Activated CD4-positive, alpha-beta T cell treated with anti-CD3 and anti-CD28 coated beads, Interleukin-2, Interleukin-6, amounts not matched to agents 100 ng/mL and 50 ng/mL, durations not matched to agents 16 hours and 8 hours (primary cell): Measurements from ENCODE around the gene GALNS.
A peak's percentile ranks its signal among the peaks of the same experiment; 100 is the strongest.

ENCODE experiments used
- DNase-seq: peaks from one replicate; pipeline ENCODE4 v3.0.0-alpha.2; 2020

Gene GALNS

DNA sequence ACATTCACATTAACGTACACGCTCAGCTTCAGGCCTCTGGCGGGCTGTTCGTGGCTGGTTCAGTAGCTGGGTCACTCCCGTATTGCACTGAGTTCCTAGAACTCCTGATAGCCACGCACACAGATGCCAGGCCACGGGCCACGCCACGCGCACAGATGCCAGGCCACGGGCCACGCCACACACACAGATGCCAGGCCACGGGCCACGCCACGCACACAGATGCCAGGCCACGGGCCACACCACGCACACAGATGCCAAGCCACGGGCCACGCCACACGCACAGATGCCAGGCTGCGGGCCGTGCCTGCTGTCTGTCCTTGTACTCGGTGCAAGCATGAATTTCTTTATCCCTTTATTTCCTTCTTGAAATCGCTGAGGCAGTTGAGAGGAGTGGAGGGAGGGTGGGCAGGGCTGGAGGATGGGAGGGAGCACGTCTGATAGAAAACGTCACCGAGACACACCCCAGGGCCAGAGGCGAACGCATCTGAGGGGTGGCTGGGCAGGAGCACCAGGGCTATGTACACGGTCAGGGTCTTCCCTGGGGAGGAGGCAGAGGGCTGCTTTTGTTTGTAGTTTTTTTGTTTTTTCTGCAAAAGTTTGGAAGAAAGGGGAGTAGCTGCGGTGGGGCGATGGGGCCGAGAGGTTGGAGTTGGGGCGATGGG is 18.3 kb upstream of the GALNS start:
- DNase-seq: no peak

DNA sequence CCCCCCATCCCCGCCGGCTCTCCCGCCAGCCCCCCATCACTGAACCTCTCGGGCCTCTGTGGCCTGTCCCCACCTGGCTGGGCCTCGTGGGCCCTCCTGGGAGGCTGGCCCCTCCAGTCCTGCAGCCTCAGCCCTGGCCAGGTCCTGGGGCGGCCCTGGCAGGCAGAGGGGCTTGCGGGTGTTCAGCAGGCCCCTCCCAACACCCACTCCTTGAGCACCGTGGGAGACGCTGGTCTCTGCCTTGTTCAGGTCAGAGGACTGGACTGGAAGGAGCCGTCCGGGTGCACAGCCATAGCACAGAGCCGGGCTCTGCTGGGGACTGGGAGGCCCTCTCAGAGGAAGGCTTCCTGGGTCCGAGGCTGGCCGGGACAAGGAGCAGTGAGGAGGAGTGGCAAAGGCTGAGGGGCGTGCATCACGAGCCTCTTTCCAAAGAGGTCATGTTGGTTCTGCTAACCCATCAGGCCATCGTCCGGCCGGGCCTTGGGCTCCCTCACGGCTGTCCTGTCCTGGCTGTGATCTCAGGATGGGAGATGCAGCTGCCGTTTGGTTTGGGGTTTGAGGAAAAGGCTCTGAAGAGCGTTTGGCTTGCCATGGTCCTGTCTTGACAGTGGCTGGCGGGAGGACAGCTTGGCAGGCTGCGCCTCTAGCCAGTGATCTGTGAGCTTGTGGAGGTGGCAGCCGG is 16.0 kb upstream of the GALNS start:
- DNase-seq: no peak

DNA sequence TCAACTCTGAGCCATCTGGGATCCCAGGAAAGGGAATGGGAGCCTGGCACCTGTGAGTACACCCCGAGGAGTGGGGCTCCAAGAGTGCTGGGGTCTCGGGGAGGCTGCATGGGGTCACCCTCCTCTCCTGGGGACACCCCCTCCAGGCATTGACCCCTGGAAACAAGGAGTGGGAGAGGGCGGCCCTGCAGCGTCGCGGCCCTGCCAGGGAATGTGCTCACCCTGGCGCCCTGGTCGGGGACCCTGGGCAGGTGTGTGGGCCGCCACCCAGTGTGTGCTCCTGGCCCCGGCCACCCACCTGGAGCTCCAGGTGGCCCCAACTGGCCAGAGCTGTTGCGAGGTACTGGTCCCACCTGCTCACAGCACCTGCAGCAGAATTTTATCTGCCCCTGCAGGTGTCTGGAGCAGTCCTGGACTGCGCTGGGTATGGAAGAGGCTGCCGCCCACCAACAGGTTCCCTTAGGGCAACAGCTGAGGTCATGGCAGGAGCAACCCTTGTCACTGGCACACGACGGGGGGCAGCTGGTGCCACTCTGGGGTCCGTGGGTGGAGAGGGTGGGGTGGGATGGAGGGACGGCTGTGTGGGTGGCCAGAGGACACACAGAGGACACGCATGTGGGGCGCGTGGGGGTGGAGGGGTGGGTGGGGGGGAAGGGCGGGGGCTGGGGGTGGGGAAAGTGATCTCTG is 15.1 kb upstream of the GALNS start:
- no peak for DNase-seq

DNA sequence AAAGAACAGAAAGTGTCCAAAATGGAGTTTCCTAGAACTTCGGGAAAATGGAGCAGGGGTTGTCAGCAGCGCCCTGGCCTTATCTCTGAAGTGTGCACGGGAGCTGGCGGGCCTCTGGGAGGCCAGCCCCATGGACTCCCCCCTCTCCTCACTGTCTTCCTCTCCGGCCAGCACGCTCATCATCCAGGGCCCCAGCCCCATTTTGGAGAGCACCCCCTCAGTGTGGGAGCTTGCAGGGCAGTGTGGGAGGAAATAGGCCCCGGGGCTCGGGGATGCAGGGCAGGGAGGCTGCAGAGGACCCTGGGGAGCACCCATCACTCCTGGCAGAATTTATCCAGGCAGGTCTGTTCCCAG is 14.6 kb upstream of the GALNS start:
- no peak for DNase-seq

DNA sequence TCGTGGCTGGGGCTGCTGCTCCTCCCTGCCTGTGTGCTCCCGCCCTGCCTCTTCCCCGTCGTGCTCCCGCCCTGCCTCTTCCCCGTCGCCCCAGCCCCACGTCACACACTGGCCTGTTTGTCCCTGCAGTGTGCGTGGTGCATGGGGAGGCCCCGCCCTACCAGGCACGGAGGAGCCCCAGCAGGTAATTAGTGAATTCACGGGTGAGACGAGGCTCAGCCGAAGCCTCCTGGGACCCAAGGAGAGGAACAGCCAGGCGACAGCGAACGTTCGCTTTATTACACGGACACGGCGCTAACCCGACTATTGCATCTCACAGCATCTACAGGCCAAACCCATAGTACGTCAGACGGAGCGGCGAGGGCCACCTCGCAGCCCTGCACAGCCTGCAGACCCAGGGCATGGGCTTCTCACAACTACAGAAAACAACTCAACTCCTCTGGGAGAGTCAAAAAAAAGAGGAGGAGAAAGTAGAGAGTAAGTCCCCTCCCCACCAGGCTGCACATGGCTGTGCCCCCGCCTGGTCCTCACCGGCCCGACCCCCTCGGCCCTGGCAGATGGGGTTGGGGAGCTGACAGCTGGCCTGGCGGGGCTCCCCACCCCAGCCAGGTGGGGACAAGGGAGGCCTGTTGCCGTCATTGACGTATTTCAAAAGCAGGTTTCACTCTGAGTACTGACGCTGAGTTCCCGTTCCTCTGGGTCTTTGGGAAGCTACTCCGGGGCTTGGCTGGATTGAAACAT is 14.0 kb upstream of the GALNS start:
- no peak for DNase-seq

DNA sequence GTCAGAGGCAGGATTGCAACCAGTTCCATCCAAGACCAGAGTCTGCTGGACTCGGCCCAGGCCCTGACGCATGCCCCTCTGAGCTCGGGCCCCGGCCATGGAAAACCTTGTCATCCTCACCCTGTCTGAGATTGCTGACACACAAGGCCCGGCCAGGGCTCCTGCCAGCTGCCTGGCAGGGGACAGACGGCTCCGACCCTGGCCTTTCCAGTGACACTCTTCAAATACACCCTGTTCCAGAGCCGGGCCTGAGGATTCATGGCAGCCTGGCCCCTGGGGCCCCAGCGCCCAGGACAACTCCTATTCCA is 12.9 kb upstream of the GALNS start:
- no peak for DNase-seq

DNA sequence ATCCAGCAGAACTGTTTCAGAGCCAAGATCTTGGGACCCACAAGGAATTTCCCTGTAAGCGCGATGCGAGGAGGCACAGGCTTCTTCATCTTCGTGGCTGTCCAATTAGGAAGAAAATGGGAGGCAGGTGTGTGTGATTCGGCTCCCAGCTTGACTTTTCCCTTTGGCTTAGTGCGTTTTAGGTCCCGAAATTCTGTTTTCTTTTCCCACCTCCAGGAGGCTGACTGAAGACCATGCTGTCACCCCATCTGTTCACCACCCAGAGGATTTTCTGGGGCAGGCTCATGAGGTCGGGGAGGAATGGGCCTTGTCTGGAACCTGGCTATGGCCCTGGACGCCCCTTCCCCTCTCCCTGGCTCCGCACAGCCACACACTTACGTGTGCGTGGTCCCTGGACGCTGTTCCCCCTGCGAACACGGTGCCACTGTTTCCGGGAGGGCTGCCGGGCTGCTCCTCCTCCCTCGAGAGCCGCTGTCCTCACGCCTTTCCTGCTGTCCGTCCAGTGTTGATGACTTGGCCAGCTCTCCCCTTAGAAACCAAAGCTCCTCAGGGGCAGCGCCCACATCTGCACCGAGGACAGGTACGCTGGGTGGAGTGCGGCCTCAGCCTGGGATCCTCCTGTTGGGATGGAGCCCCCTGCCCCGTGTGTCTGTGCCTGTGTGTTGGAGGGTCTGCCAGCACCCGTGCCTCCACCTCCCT is 12.4 kb upstream of the GALNS start:
- no peak for DNase-seq

DNA sequence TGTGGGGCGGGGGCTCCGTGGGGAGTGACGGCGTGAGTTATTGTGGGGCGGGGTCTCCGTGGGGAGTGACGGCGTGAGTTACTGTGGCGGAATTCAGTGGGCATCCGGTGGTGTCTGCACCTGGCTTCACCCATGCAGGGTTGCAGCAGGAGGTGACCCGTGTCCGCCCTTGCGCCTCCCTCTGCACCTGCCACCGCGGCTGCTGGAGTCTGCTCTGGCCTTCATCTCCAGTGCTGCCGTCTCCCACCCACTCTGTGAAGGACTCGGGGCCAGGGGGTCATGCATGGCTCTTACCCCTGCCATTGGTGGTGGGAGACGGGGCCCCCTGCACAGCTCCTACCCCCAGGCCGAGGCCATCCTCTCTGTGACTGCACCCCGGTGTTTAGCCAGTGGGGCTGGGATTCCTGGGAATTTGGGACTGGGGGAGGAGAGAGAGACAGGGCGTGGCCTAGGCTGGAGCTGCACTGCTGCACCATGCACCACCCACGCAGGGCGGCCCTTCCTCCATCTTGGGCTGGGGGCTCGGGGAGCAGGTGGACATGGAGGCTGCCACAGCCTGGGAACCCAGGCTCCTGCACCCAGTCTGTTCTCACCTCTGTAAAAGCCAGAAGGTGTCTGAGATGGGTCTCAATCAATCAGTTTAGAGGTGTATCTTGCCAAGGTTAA is 11.0 kb upstream of the GALNS start:
- no peak for DNase-seq

DNA sequence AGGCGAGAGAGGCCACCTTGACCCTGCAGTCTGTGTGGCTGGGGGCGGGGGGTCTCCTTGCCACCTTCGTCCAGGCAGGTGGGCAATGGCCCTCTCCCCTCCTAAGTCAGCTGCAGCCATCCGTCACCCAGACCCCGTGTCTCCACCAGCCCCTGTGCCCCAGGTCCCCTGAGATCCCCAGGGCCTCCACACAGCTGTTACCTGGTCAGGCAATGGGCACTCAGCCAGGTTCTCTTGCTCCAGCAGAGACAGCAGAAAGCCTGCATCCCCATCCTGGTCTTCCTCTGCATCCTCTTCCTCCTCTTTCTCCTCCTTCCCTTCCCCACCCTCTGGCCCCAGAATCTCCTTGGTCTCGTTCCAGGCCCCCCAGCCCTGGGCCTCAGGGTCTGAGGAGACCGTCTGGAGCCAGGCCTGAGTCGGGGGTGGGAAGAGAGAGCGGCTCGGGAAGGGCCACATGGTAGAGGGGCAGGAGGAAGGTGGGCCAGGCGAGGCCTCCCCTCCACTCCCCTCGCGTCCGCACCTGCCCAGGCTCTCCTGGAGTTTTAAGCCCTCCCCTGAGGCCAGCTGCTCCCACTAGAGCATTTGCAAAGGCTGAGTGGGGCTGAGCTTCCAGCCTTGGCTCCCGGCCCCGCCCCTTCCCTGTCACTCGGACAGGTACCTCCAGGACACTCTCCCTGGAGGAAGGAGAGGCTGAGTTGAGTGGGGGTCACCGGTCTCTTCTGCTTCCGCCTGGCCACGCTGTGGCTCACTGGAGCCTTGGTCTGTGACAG is 9.6 kb upstream of the GALNS start, which contains the start of gene PABPN1L:
TSS of gene PABPN1L (minus strand) at position 510 of the 770 bp plus-strand sequence. CDS start at position 456, 54 bp downstream.
- no peak for DNase-seq

DNA sequence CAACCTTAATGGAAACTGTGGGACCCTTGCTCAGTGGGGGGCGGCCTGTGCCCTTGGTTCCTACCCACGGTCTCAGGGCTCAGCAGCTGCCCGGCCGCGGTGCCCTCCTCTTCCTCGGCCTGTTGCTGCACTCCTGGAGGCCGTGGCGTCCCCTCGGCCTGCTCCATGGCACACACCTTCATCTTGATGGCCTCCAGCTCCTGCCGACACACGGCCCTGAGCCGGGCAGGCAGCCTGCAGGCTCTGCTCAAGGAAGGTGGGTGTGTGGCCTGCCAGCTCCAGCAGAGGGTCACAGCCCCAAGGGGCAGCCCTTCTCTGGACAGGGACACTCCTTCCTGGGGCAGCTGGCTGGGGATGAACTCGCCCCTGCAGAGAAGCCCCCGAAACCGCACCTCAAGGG is 9.0 kb upstream of the GALNS start:
- DNase-seq: no peak

DNA sequence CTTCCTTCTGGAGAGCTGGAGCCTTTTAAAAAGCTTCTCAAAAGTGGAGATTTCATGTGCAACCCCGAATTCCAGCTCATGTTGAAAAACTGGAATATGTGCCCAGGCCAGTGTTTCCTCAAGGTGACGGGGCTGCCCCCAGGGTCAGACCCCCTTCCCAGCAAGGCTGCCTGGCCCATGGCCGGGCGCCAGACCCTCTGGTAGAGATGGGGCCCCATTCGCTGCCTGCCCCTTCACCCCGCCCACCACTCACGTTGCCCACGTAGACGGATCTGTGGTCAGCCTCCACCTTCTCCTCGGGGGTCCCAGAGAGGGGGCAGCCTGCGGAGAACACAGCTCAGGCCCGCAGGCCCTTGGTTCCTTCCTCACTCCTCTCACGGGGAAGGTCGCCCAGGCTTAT is 8.6 kb upstream of the GALNS start:
- no peak for DNase-seq

DNA sequence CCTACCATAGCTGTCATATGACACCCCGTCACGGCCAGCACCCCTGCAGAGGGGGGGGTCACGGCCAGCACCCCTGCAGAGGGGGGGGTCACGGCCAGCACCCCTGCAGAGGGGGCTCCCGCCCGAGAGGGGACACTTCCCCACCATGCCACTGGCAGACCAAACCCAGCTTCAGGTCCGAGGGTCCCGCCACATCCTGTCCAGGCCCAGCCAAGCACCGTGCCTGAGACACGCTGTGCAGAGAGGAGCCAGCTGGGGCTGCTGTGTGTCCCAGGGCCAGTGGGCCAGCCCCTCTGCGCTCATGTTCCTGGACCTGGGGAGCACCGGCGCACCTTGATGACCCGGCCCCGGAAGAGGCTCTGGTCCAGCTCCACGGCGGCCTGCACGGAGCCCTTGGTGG is 7.8 kb upstream of the GALNS start:
- DNase-seq: no peak

DNA sequence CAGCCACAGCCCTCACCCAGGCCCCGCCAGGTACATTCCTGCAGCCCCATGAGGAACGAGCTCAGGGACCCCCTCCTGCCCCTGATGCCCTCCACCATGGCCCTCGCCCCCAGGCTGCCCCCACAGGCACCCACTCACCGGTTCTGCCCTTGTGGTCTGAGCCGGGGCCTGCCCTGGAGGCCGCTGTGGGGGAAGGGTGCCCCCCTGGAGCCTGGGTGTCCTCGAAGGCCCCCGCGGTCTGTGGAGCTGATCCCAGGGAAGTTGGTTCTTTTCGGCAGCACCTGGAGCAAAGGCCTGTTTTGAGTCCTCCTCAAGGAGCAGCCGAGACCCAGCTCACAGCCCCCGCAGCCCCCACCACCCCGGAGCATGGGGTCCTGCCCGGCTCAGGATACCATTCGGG is 7.4 kb upstream of the GALNS start:
- DNase-seq: no peak

DNA sequence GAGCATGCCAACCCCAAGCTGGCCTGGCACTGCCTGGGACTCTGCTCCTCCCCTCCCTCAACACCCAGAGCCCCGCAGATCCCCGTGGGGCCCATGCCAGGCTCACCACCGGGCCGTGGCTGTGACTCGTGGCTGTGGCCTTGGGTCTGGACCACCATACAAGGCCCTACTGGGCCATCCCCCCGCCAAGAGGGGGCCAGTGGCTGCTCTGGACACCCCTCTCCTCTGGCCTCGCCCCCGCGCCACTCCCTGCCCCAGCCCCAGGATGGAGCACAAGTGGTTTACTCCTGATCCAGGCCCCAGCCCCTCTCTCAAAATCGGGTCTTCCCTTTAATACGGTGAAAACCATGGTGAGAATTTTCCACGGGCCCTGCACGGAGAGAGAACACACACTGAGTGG is 6.7 kb upstream of the GALNS start:
- no peak for DNase-seq

DNA sequence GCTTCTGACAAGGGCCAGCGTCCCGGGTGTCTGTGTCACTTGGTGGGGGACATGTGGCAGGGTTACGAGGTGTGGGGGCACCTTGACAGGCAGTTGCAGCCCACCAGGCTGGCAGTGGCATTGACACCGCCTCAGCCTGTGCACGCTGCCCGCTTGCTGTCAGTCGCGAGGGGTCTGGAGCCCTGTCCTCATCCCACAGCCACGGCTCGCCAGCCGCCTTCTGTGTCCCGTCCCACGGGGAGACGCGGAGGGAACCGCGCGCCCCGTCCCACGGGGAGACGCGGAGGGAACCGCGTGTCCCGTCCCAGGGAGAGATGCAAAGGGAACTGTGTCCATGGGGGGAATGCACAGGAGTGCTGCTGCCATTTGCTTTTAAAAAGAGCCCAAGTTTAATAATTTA is 6.2 kb upstream of the GALNS start:
- DNase-seq: no peak

DNA sequence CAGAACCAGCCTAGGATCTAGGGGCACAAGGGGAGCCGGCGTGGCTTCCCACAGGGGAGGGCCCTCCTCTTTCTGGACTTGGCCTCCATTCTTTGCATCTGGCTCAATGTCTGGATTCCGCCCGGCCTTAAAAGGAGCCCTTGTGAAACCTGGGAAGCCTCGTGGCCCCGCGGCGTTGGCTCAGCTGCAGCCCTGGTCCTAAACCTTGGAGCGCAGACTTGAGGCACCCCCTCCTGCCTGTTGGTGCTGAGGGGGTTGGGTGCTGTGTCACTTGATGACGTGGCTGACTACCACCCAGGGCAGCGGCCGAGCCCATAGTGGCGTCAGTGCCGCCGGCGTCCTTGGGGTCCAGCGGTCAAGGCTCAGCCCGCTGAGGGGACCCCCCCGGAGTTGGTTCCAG is 4.6 kb upstream of the GALNS start:
- no peak for DNase-seq

DNA sequence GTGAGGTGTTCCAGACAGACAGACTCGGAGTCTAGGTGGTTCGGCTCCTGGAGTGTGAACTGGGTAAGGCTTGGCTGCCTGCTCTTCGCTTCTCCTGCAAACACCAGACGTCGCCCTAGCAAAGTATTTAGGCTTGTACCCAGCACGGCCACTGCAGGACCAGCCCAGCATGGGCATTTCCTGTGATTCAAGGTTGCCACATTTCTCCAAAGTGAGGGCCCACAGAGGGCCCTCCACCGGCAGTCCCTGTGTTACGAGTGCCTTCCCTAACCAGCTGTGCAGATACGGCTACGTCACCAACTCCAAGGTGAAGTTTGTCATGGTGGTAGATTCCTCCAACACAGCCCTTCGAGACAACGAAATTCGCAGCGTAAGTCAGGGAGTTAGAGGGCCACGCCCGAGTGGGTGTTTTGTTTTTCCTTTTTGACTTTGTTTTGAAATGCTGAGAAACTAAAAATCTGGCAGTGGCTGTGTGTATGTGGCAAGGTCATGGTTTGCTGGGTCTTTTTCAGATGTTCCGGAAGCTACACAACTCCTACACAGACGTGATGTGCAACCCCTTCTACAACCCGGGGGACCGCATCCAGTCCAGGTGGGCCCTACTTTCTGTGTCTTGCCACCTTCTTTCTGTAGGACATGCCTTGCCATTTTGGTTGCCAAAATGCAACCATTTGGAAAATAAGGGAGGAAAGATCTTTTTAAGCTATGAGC is 2.8 kb upstream of the GALNS start:
- DNase-seq: no peak

DNA sequence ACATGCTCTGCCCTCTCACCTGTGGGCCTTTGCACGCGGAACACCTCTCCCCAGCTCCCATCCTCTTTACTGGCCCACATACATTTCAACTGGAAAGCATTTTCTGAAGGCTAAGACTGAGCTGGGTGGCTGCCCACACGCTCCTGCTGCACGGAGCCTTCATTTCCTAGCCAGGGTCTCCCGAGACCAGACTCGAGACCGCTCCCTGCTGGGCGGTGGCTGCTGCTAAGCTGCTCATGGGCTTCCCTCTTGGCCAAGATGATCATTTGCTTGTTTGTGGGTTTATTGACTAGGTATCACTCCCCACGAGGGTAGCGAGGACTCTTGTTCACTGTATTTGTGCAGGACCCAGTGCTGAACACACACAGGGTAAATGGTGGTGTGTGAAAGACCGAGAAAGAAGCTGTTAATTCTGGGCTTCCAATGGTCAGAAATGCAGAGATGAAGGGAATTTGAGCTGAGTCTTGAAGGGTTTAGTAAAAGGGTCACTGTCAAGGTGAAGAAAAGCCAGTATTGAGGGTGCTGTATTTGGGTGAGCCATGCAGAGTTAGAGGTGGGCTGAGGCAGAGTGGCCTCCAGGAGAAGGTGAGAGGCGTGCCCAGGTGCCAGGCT is 1.1 kb upstream of the GALNS start:
- peak; percentile 87 for DNase-seq

DNA sequence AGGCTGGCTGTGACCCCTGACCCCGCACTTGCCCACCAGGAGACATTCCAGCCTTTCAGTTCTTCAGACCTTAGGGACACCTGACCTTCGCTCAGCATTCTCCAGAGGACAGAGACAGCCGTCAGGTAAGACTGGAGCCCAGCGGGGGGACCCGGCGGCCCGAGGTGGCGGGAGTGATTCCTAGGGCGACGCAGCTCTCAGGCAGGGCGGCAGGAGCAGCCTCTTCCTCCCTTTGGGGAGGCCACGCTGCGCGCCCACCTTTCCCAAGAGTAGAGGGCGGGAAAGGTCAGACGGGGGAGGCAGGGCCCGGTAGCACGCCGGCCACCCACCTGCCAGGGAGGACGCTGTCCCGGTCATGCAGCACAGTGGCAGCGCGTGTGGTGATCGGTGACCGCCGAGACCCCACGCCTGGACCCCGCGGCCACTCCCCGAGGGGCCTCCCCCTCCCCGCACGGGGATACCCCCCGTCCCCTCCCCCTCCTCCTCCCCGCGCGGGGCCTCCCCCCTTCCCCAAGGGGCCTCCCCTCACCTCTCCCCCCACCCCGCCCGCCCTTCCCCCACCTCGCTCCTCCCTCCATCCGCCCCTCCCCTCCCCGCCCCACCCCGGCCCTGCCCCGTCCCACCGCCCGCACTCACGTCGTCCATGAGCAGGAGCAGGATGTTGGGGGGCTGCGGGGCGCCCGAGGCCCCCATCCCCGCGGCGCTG is 472 bp downstream of the GALNS start:
- DNase-seq: no peak

DNA sequence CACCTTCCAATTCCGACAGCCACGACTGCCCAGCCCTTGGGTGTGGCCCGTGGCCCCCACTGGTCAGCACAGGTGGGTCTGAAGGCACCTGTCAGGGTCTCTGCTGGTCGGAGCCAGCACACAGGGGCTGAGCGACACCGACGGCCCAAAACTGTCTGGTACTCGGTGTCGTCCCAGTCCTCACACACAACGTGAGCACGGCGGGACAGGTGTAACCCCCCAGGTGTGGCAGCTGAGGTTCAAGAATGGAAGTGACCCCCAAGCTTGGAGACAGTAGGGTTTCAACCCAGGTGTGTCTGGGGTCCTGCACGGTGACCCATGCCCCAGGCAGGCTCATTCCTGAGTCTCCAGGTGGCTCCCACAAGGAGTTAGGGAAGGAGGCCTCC is 1.0 kb downstream of the GALNS start:
- DNase-seq: no peak
